Activated T-helper 1 cell treated with Interleukin-2 at 50 U/mL for 16 hours (primary cell): ENCODE results near the gene MKRN2OS.

Experiments
- DNase-seq: peaks from one replicate; pipeline ENCODE4 v3.0.0-alpha.2; 2020; ENCODE audit warnings: low read depth

The MKRN2OS gene

GRCh38 chr3:12545473-12545791, at the start of gene MKRN2OS:
MKRN2OS (minus strand) TSS chr3:12545499; CDS start chr3:12545464, 35 bp downstream.
- no peak for DNase-seq

- no peak for DNase-seq
Measured at GRCh38 chr3:12593473-12593872, 48.2 kb upstream of the MKRN2OS start.

GRCh38 chr3:12591997-12592715, 46.9 kb upstream of the MKRN2OS start:
- DNase-seq = no peak

- DNase-seq = no peak
Measured at GRCh38 chr3:12591456-12591855, 46.2 kb upstream of the MKRN2OS start.

GRCh38 chr3:12590096-12590495, 44.8 kb upstream of the MKRN2OS start:
- DNase-seq = no peak

GRCh38 chr3:12588039-12589009, 43.0 kb upstream of the MKRN2OS start:
- no peak for DNase-seq

- DNase-seq = no peak
Measured at GRCh38 chr3:12586403-12586802, 41.1 kb upstream of the MKRN2OS start.

- DNase-seq = no peak
Measured at GRCh38 chr3:12585970-12586369, 40.7 kb upstream of the MKRN2OS start.

GRCh38 chr3:12585181-12585580, 39.9 kb upstream of the MKRN2OS start:
- no peak for DNase-seq

GRCh38 chr3:12584083-12584482, 38.8 kb upstream of the MKRN2OS start:
- no peak for DNase-seq

GRCh38 chr3:12583280-12583679, 38.0 kb upstream of the MKRN2OS start:
- DNase-seq = no peak

- no peak for DNase-seq
Measured at GRCh38 chr3:12582730-12583129, 37.4 kb upstream of the MKRN2OS start.

GRCh38 chr3:12579905-12580304, 34.6 kb upstream of the MKRN2OS start:
- DNase-seq = no peak

GRCh38 chr3:12579456-12579855, 34.2 kb upstream of the MKRN2OS start:
- DNase-seq = no peak

GRCh38 chr3:12578742-12579141, 33.4 kb upstream of the MKRN2OS start:
- DNase-seq = no peak

- no peak for DNase-seq
Measured at GRCh38 chr3:12577379-12577778, 32.1 kb upstream of the MKRN2OS start.

- DNase-seq = no peak
Measured at GRCh38 chr3:12574661-12575060, 29.4 kb upstream of the MKRN2OS start.

GRCh38 chr3:12574131-12574530, 28.8 kb upstream of the MKRN2OS start:
- no peak for DNase-seq

GRCh38 chr3:12571986-12572385, 26.7 kb upstream of the MKRN2OS start:
- no peak for DNase-seq

GRCh38 chr3:12569836-12570235, 24.5 kb upstream of the MKRN2OS start:
- no peak for DNase-seq

- DNase-seq = no peak
Measured at GRCh38 chr3:12568747-12569146, 23.4 kb upstream of the MKRN2OS start.

- no peak for DNase-seq
Measured at GRCh38 chr3:12566976-12567375, 21.7 kb upstream of the MKRN2OS start.

GRCh38 chr3:12562451-12562850, 17.2 kb upstream of the MKRN2OS start:
- no peak for DNase-seq
